CD4-positive, alpha-beta T cell (primary cell): Measurements from ENCODE around the gene SOCS2. TPM values are rescaled to one million over a fixed set of nuclear protein-coding genes. Genes with fewer than 3 reads are reported as not detected.

ENCODE experiments used
- ATAC-seq: fragments of 200-7000 bp; cut with Tn5 transposase; one replicate; pipeline ENCODE4 v1.10.0; 2022; ENCODE audit warnings: mild to moderate bottlenecking; ENCODE audit not compliant: poor library complexity
- CTCF ChIA-PET: fragments of 350-600 bp; sonication (Branson Sonifier 250); formaldehyde crosslinking; loops from one replicate; lab custom pipeline; 2021; ENCODE audit warnings: antibody characterized with exemption, inconsistent platforms; lab: Charles Lee
- POLR2A ChIA-PET: fragments of 350-600 bp; sonication (Branson Sonifier 250); formaldehyde crosslinking; loops from one replicate; lab custom pipeline; 2021; ENCODE audit warnings: antibody characterized with exemption, inconsistent platforms; lab: Charles Lee
- DNase-seq, 14 experiments: peaks; one replicate each; pipeline ENCODE4 v3.0.0-alpha.2; 2013 to 2020; ENCODE audit warnings: mixed read lengths in 2 of 14
- H3K27ac ChIP-seq, 2 donors: one replicate each; pipeline versions ENCODE4 v1.5.1 to v1.7.0; 2013; ENCODE audit warnings: low read length in 2 of 2, low read depth in 1 of 2, mild to moderate bottlenecking in 1 of 2
- H3K27me3 ChIP-seq, 2 experiments: 1 replicate in 1 of 2; 2 replicates in 1 of 2; pipeline versions ENCODE4 v1.6.1 to v1.7.0; 2013; ENCODE audit warnings: low read length in 2 of 2, control low read depth in 1 of 2, mild to moderate bottlenecking in 1 of 2, moderate library complexity in 1 of 2; ENCODE audit not compliant: insufficient read depth in 2 of 2, control insufficient read depth in 1 of 2
- H3K36me3 ChIP-seq: one replicate; pipeline ENCODE4 v1.6.1; 2013; ENCODE audit warnings: low read length, control low read depth; ENCODE audit not compliant: insufficient read depth
- H3K4me1 ChIP-seq: one replicate; pipeline ENCODE4 v1.6.1; 2013; ENCODE audit warnings: low read length, control low read depth; ENCODE audit not compliant: insufficient read depth
- H3K4me3 ChIP-seq: one replicate; pipeline ENCODE4 v1.5.1; 2013; ENCODE audit warnings: mild to moderate bottlenecking, low read length, moderate library complexity
- H3K9me3 ChIP-seq, 2 experiments: 1 replicate in 1 of 2; 2 replicates in 1 of 2; pipeline versions ENCODE4 v1.6.1 to v1.7.0; 2013; ENCODE audit warnings: low read length in 2 of 2, mild to moderate bottlenecking in 2 of 2, control low read depth in 1 of 2, moderate library complexity in 1 of 2; ENCODE audit not compliant: control insufficient read depth in 1 of 2, insufficient read depth in 1 of 2
- H3K27ac Mint-ChIP-seq: one replicate; pipeline ENCODE4 v1.8.0; 2020; ENCODE audit warnings: mixed read lengths
- H3K27me3 Mint-ChIP-seq: one replicate; pipeline ENCODE4 v1.8.0; 2021; ENCODE audit warnings: mixed read lengths
- H3K36me3 Mint-ChIP-seq: one replicate; pipeline ENCODE4 v1.8.0; 2021; ENCODE audit warnings: low read depth, mixed read lengths
- H3K4me1 Mint-ChIP-seq: one replicate; pipeline ENCODE4 v1.8.0; 2021; ENCODE audit warnings: low read depth, mixed read lengths
- H3K4me3 Mint-ChIP-seq: one replicate; pipeline ENCODE4 v1.8.0; 2020; ENCODE audit warnings: mild to moderate bottlenecking, mixed read lengths
- H3K9me3 Mint-ChIP-seq: one replicate; pipeline ENCODE4 v1.8.0; 2020; ENCODE audit warnings: mixed read lengths
- intact Hi-C, 2 experiments: fragments of 100-400 bp; cut with DNase I in 1 of 2; cut with micrococcal nuclease in 1 of 2; formaldehyde crosslinking; loops; one replicate each; pipeline versions ENCODE4 v1.15.1 to v1.9.0; 2023 to 2025; cut with DNase I, micrococcal nuclease
- total RNA-seq, 174 experiments: library from RNA in 2 of 174; stranded (reverse) in 2 of 174; gene quantifications; one replicate each; pipeline ENCODE4 v1.2.3 and lab custom pipeline; 2021 to 2026
- TF ChIP-seq, protein P1 (sequence below): fragments of 200-600 bp; IDR thresholded peaks from one replicate; pipeline ENCODE4 v1.8.0; 2022; ENCODE audit warnings: antibody characterized with exemption, mild to moderate bottlenecking

The SOCS2 gene
- total RNA-seq, 2 experiments from 2014 or later, result 4.1 to 4.2 TPM

DNA sequence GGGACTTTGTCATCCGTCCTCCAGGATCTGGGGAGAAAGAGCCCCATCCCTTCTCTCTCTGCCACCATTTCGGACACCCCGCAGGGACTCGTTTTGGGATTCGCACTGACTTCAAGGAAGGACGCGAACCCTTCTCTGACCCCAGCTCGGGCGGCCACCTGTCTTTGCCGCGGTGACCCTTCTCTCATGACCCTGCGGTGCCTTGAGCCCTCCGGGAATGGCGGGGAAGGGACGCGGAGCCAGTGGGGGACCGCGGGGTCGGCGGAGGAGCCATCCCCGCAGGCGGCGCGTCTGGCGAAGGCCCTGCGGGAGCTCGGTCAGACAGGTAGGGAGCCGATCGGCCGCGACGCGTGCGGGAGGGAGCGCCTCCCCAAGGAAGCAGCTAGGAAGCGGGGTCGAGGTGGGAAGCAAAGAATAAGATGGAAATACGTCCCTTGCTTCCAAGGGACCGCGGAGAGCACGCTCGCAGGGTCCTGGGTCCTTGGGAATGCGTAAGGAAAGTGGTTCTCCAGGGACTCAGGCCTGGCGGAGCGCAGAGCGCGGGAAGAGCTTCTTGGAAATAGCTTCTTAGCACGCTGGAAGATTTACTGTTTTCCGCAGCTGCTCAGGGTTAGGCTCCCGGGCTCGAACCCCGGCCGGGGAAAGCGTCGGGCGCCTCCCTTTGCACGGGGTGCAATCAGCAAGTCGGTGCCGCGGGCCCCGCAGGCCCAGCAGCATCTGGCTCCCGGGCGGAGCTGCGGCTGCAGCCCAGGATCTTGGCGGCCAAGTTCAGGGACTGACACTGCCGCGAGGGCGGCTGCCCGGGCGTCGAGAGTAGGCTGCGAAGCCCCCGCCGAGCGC is 457 bp downstream of the SOCS2 start:
- Histone ChIP-seq H3K27me3 (no peaks in the 10 kb centered on the region), H3K36me3 (peaks cover 24% of the 10 kb centered on the region), H3K27ac (no peak overlapping the region), H3K9me3 (no peaks in the 10 kb centered on the region), H3K4me3 (peak overlapping the region; percentile 97), H3K4me1 (peaks cover 43% of the 10 kb centered on the region)
- Mint-ChIP-seq H3K4me1 (peaks cover 41% of the 10 kb centered on the region), H3K4me3 (peak overlapping the region; percentile 94), H3K36me3 (peaks cover 39% of the 10 kb centered on the region), H3K27ac (peak overlapping the region; percentile 37), H3K9me3 (no peaks in the 10 kb centered on the region), H3K27me3 (no peaks in the 10 kb centered on the region)
- CTCF ChIA-PET, result interaction anchor here (1.7 kb wide), 2 partner anchors 70 to 529 kb away, joined by 4 to 9 read pairs; no protein-coding TSS in a partner anchor
- intact Hi-C loops, result loop anchor here (5.0 to 10.0 kb wide), 5 partner anchors 71 to 1502 kb away; partner anchors contain the start of genes NDUFA12 (in 1 of the 2), NR2C1 (in 1 of the 2) and UBE2N (in 1 of the 2)
- TF ChIP-seq, protein P1, sequence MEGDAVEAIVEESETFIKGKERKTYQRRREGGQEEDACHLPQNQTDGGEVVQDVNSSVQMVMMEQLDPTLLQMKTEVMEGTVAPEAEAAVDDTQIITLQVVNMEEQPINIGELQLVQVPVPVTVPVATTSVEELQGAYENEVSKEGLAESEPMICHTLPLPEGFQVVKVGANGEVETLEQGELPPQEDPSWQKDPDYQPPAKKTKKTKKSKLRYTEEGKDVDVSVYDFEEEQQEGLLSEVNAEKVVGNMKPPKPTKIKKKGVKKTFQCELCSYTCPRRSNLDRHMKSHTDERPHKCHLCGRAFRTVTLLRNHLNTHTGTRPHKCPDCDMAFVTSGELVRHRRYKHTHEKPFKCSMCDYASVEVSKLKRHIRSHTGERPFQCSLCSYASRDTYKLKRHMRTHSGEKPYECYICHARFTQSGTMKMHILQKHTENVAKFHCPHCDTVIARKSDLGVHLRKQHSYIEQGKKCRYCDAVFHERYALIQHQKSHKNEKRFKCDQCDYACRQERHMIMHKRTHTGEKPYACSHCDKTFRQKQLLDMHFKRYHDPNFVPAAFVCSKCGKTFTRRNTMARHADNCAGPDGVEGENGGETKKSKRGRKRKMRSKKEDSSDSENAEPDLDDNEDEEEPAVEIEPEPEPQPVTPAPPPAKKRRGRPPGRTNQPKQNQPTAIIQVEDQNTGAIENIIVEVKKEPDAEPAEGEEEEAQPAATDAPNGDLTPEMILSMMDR, result no peak
- no peak for ATAC-seq
- DNase-seq, result peak in 9 of 14 experiments; percentile 11 to 55 (median 22)
- POLR2A ChIA-PET, result interaction anchor here (0.7 to 3.1 kb wide), 4 partner anchors 11 to 528 kb away, joined by 4 to 15 read pairs (median 6); partner anchors contain the start of gene CRADD

DNA sequence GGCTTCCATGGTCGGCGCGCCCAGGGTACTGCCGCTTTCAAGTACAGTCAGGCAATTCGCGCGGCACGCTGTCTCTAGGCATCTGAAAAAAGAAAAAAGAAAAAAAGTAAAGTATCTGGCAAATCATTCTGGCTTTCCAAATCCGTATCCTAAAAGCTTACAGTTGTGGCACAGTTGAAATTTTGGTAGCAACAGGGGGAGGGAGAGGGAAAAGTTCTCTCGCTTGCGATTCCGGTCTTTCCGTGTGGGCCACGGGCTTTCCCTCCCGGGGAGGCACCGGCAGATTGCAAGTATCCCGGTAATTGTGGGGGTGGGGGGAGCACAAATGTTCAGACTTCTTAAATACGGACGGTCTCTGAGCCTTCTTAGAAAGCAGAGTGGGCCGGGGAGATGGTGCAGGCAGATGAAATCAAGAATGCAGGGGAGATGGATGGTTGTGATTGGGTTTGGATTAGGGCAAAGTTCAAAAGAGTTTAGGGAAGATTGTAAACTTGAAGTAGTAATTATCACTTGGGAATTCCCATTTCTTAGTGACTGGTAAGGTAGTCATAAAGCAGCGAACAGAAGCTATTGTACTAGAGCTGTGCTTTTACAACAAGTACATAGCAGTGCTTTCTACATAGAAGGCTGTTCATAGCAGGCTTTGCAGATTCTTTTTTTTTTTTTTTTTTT is 1.2 kb downstream of the SOCS2 start:
- ChIA-PET POLR2A (interaction anchor here (0.7 to 3.1 kb wide), 5 partner anchors 11 to 528 kb away, joined by 3 to 15 read pairs (median 5); partner anchors contain the start of gene CRADD), CTCF (interaction anchor here (0.7 to 1.7 kb wide), 2 partner anchors 162 to 528 kb away, joined by 5 to 9 read pairs; no protein-coding TSS in a partner anchor)
- Histone ChIP-seq H3K4me3 (peak overlapping the region; percentile 97), H3K9me3 (no peaks in the 10 kb centered on the region), H3K4me1 (peaks cover 43% of the 10 kb centered on the region), H3K27me3 (no peaks in the 10 kb centered on the region), H3K36me3 (peaks cover 24% of the 10 kb centered on the region), H3K27ac (no peak overlapping the region)
- Mint-ChIP-seq H3K4me3 (peak overlapping the region; percentile 94), H3K27me3 (no peaks in the 10 kb centered on the region), H3K27ac (no peak overlapping the region), H3K9me3 (no peaks in the 10 kb centered on the region), H3K36me3 (peaks cover 45% of the 10 kb centered on the region), H3K4me1 (peaks cover 41% of the 10 kb centered on the region)
- intact Hi-C loops, result loop anchor here (5.0 to 10.0 kb wide), 5 partner anchors 71 to 1501 kb away; partner anchors contain the start of genes NDUFA12 (in 1 of the 2), NR2C1 (in 1 of the 2) and UBE2N (in 1 of the 2)
- no peak for ATAC-seq
- TF ChIP-seq, protein P1, result no peak
- peak in 3 of 14 experiments; percentile 4 to 24 (median 23) for DNase-seq

DNA sequence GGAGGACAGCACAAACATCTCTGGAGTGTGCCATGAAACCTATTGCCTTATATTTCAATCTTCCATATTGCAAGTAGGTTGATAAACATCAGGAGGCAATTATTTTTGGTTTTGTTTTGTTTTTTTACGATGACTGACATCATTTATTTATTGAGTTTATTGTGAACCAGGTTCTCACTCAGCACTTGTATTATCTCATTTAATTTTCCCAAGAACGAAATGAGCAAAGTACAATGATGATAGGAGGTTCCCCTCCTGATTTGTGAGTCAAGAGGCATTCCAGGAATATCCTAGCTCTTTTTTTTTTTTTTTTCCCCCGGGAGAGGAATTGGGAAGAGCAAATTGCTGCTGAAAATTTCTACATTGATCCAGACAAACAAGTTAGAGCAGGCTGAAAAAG is 4.7 kb downstream of the SOCS2 start:
- ATAC-seq (no peak), DNase-seq (no peak)
- H3K27ac Mint-ChIP-seq, result no peak overlapping the region
- Histone ChIP-seq H3K9me3 (no peaks in the 10 kb centered on the region), H3K4me1 (peaks cover 16% of the 10 kb centered on the region), H3K27ac (no peak overlapping the region), H3K36me3 (peaks cover 30% of the 10 kb centered on the region), H3K4me3 (no peak overlapping the region), H3K27me3 (no peaks in the 10 kb centered on the region)
- no peak overlapping the region for H3K4me3 Mint-ChIP-seq
- peaks cover 53% of the 10 kb centered on the region for H3K36me3 Mint-ChIP-seq
- intact Hi-C loops, result loop anchor here in 1 of 2 experiments (10.0 kb wide), 3 partner anchors 132 to 1498 kb away; partner anchors contain the start of genes NDUFA12, NR2C1 and UBE2N
- ChIA-PET CTCF (no interaction called here), POLR2A (no interaction called here)
- peaks cover 31% of the 10 kb centered on the region for H3K4me1 Mint-ChIP-seq
- no peaks in the 10 kb centered on the region for H3K27me3 Mint-ChIP-seq
- no peaks in the 10 kb centered on the region for H3K9me3 Mint-ChIP-seq
- TF ChIP-seq, protein P1, result no peak
